ENCODE data around the gene SAP130. TPM values are rescaled to one million over a fixed set of nuclear protein-coding genes. Genes with fewer than 3 reads are reported as not detected.

Gene SAP130
- total and polyA plus RNA-seq, 2 of the 8 experiments (the other 6 are each of a cell fraction or from before 2014, with no cell fraction given) = 51.4 to 54.3 TPM

GRCh38 chr2:128037649-128038048, 9.8 kb upstream of the SAP130 start (continued):
- TF ChIP-seq CHD7 (IDR thresholded peaks at IDR 0.05; ENCODE audit: insufficient replicate concordance, low read length) = no peak
- TF ChIP-seq CREB1 (IDR thresholded peaks at IDR 0.05) = no peak
- TF ChIP-seq ATF2 (IDR thresholded peaks at IDR 0.05; ENCODE audit: low read length) = no peak
- no peak for TF ChIP-seq SAP30 (IDR thresholded peaks at IDR 0.05; ENCODE audit: insufficient read depth, insufficient replicate concordance, low read length)
- TF ChIP-seq, protein P1, sequence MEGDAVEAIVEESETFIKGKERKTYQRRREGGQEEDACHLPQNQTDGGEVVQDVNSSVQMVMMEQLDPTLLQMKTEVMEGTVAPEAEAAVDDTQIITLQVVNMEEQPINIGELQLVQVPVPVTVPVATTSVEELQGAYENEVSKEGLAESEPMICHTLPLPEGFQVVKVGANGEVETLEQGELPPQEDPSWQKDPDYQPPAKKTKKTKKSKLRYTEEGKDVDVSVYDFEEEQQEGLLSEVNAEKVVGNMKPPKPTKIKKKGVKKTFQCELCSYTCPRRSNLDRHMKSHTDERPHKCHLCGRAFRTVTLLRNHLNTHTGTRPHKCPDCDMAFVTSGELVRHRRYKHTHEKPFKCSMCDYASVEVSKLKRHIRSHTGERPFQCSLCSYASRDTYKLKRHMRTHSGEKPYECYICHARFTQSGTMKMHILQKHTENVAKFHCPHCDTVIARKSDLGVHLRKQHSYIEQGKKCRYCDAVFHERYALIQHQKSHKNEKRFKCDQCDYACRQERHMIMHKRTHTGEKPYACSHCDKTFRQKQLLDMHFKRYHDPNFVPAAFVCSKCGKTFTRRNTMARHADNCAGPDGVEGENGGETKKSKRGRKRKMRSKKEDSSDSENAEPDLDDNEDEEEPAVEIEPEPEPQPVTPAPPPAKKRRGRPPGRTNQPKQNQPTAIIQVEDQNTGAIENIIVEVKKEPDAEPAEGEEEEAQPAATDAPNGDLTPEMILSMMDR (IDR thresholded peaks at IDR 0.05; ENCODE audit: control extremely low read depth in 1 of 3, insufficient read depth in 1 of 3, low read depth in 1 of 3, low read length in 3 of 3) = peak in 2 of 3 experiments; percentile 68 to 73; a peak in 3 of 4 replicates
- TF ChIP-seq ZNF274 (IDR thresholded peaks at IDR 0.05; ENCODE audit: borderline replicate concordance, extremely low read depth, low read length) = no peak

Measured in H1 (cell line).